ENCODE results near the gene EIF5. TPM values are rescaled to one million over a fixed set of nuclear protein-coding genes. Genes with fewer than 3 reads are reported as not detected.

Gene EIF5
- total RNA-seq, 1 experiment from 2014 or later: 356 TPM

DNA sequence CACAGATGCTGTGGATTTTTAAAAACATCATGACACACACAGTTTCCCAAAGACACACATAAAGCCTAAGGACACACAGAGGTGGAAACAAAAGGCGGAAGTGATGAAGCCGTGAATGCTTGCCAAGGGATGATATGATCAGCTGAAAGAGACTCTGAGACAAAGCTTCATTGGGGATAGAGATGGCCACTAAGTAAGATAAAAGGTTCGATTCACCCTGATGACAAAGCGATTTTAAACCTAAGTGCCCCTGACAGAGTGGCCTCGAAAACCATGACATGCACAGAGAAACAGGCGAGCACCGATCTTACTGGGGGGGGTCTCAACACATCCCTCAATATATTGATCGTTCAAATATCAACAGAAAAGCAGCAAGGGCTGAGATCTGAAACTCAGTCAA, 20.3 kb upstream of the EIF5 start:
- Mint-ChIP-seq H3K27ac (no peak overlapping the region), H3K27me3 (ENCODE audit: low read depth) (no peaks in the 10 kb centered on the region; the same call in 1 of the 2 replicates), H3K4me1 (peaks cover 22 to 24% of the 10 kb centered on the region in 2 experiments), H3K4me3 (no peak overlapping the region), H3K36me3 (ENCODE audit: insufficient read depth in 1 of 3, low read depth in 3 of 3) (no peaks in the 10 kb centered on the region), H3K9me3 (no peaks in the 10 kb centered on the region)
- Histone ChIP-seq H3K79me1 (ENCODE audit: insufficient read depth, low read depth, low read length, poor library complexity, severe bottlenecking) (no peaks in the 10 kb centered on the region), H4K91ac (ENCODE audit: insufficient read length, low read depth, low read length) (no peak overlapping the region), H3K4me1 (ENCODE audit: insufficient read depth, low read length) (peaks cover 2% of the 10 kb centered on the region; the same call in 1 of the 2 replicates), H2BK15ac (ENCODE audit: low read depth, low read length) (no peak overlapping the region), H3K18ac (ENCODE audit: insufficient read length, low read depth, low read length) (no peak overlapping the region), H2AK5ac (ENCODE audit: insufficient read length, low read length) (no peak overlapping the region), H4K20me1 (ENCODE audit: control insufficient read depth, insufficient read depth, insufficient read length) (no peaks in the 10 kb centered on the region), H3K23ac (ENCODE audit: insufficient read length, low read depth, low read length) (no peak overlapping the region), H3K9me3 (ENCODE audit: control insufficient read depth, low read depth, low read length) (no peaks in the 10 kb centered on the region), H4K8ac (replicated peaks; ENCODE audit: insufficient read length, low read depth, low read length) (no peak overlapping the region), H3T11ph (ENCODE audit: low read length) (no peak overlapping the region), H2BK120ac (ENCODE audit: low read depth, low read length, poor library complexity, severe bottlenecking) (no peak overlapping the region), H3K56ac (ENCODE audit: insufficient read length, low read depth, low read length) (no peak overlapping the region), H2BK12ac (ENCODE audit: insufficient read length, low read depth, low read length) (no peak overlapping the region), H4K5ac (ENCODE audit: insufficient read length, low read depth, low read length) (no peak overlapping the region), H3K4ac (ENCODE audit: low read depth, low read length) (no peak overlapping the region), H3K27me3 (ENCODE audit: insufficient read depth, low read length) (no peaks in the 10 kb centered on the region), H2BK20ac (ENCODE audit: low read depth, low read length, poor library complexity, severe bottlenecking) (no peak overlapping the region), H3K4me2 (ENCODE audit: insufficient read depth, insufficient read length, low read length) (no peak overlapping the region), H3K79me2 (ENCODE audit: insufficient read depth, low read length) (no peaks in the 10 kb centered on the region), H2BK5ac (ENCODE audit: insufficient read length, low read length) (no peak overlapping the region), H3K9ac (ENCODE audit: extremely low read depth, insufficient read length, low read length) (no peak overlapping the region), H3K23me2 (ENCODE audit: insufficient read length, low read depth, low read length, poor library complexity, severe bottlenecking) (no peaks in the 10 kb centered on the region), H2AFZ (ENCODE audit: low read length) (no peak overlapping the region), H3K14ac (ENCODE audit: insufficient read depth, low read length) (no peak overlapping the region), H3K27ac (ENCODE audit: insufficient read length, low read depth, low read length) (no peak overlapping the region)
- no peak for DNase-seq
- TF ChIP-seq, protein P1, sequence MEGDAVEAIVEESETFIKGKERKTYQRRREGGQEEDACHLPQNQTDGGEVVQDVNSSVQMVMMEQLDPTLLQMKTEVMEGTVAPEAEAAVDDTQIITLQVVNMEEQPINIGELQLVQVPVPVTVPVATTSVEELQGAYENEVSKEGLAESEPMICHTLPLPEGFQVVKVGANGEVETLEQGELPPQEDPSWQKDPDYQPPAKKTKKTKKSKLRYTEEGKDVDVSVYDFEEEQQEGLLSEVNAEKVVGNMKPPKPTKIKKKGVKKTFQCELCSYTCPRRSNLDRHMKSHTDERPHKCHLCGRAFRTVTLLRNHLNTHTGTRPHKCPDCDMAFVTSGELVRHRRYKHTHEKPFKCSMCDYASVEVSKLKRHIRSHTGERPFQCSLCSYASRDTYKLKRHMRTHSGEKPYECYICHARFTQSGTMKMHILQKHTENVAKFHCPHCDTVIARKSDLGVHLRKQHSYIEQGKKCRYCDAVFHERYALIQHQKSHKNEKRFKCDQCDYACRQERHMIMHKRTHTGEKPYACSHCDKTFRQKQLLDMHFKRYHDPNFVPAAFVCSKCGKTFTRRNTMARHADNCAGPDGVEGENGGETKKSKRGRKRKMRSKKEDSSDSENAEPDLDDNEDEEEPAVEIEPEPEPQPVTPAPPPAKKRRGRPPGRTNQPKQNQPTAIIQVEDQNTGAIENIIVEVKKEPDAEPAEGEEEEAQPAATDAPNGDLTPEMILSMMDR (conservative IDR thresholded peaks at IDR 0.05): no peak
- WGBS (ENCODE audit: extremely low coverage, insufficient read length, low lambda C conversion rate): no CpG with 5 or more reads among the region's 8 CpGs

Data from H9 (cell line).